GM10266 (cell line): ENCODE measurements around the gene MED12.

ENCODE experiments used
- DNase-seq: peaks from one replicate; pipeline ENCODE4 v3.0.0; 2012; ENCODE audit errors: extremely low spot score
- CTCF ChIP-seq: IDR thresholded peaks from 2 replicates; pipeline ENCODE4 v1.5.1; 2012; ENCODE audit warnings: mild to moderate bottlenecking, low read depth; ENCODE audit not compliant: control insufficient read depth, insufficient read depth; ENCODE audit errors: missing control alignments

Gene MED12

GRCh38 chrX:71095033-71095432, 23.4 kb upstream of the MED12 start:
- no peak for TF ChIP-seq CTCF
- no peak for DNase-seq

GRCh38 chrX:71095555-71095980, 22.8 kb upstream of the MED12 start, which contains the start of gene FOXO4:
TSS of gene FOXO4 (plus strand) at chrX:71095851. CDS start at chrX:71096529, 678 bp downstream.
- TF ChIP-seq CTCF: no peak
- peak; percentile 75 for DNase-seq

- TF ChIP-seq CTCF: no peak
- DNase-seq: peak; percentile 40
These were observed 22.2 kb upstream of the MED12 start for GRCh38 chrX:71095981-71096759.

- DNase-seq: no peak
- TF ChIP-seq CTCF: no peak
These were observed 21.7 kb upstream of the MED12 start for GRCh38 chrX:71096760-71097032.

- DNase-seq: peak; percentile 28
- peak; percentile 63 for TF ChIP-seq CTCF
These were observed 20.1 kb upstream of the MED12 start for GRCh38 chrX:71098302-71098701.

- TF ChIP-seq CTCF: no peak
- DNase-seq: no peak
These were observed 19.4 kb upstream of the MED12 start for GRCh38 chrX:71098951-71099506.

GRCh38 chrX:71099736-71100135, 18.7 kb upstream of the MED12 start:
- no peak for TF ChIP-seq CTCF

More at GRCh38 chrX:71099736-71100135, 18.7 kb upstream of the MED12 start:
- no peak for DNase-seq
